GM04503 (cell line): ENCODE measurements around the gene SPOCK2.

ENCODE experiments used
- DNase-seq: peaks from one replicate; pipeline ENCODE4 v3.0.0-alpha.2; 2012; ENCODE audit warnings: low read depth

Gene SPOCK2

GRCh38 chr10:72087392-72087968 is 871 bp downstream of the SPOCK2 start:
- DNase-seq, result no peak

DNA sequence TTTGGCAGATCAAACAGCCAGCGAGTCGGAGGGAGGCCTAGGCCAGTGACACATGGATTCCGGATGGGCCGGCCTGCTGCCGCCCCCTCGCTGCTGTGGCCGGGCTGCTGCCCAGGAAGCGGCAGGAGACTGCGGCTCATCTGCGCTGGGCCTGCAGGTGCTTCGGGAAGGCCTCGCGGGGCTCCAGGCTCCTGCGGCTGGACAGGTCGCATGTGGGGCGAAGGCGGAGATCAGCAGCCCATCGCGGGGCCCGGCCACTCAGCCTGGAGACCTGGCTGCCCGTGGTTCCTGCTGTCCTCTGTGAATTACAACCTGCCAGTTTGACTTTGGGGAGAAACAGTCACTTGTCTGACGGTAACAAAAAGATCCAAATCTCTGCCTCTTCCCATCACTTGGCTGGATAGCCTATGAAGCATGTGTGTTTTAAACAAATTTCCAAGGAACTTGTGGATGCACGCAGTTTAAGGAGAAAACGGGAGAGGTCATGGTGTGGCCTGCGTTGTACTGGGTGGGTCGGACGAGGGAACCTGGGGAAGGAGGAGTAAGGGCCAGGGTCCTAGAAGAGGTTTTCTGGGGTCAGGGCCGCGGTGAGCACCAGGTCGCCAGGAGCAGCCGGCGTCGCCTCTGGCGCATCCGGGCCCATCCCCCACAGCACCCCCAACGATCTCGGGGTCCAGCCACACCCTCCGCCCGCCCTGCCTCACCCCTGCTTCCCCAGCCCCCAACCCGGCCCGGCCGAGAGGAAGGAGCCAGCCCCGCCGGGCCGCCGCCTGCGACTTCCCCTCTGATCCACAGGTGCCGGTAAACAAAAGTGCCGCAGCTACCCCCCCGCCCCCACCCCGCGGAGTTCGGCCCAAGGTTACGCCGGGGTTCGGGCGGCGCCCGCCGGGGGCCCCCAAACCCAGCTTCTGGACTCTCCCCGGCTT is 1.6 kb downstream of the SPOCK2 start:
- no peak for DNase-seq

- DNase-seq, result no peak
Observed at GRCh38 chr10:72085864-72086465, 2.4 kb downstream of the SPOCK2 start.

- DNase-seq, result no peak
Observed at GRCh38 chr10:72085166-72085565, 3.2 kb downstream of the SPOCK2 start.

GRCh38 chr10:72083790-72084459 is 4.4 kb downstream of the SPOCK2 start:
- no peak for DNase-seq

DNA sequence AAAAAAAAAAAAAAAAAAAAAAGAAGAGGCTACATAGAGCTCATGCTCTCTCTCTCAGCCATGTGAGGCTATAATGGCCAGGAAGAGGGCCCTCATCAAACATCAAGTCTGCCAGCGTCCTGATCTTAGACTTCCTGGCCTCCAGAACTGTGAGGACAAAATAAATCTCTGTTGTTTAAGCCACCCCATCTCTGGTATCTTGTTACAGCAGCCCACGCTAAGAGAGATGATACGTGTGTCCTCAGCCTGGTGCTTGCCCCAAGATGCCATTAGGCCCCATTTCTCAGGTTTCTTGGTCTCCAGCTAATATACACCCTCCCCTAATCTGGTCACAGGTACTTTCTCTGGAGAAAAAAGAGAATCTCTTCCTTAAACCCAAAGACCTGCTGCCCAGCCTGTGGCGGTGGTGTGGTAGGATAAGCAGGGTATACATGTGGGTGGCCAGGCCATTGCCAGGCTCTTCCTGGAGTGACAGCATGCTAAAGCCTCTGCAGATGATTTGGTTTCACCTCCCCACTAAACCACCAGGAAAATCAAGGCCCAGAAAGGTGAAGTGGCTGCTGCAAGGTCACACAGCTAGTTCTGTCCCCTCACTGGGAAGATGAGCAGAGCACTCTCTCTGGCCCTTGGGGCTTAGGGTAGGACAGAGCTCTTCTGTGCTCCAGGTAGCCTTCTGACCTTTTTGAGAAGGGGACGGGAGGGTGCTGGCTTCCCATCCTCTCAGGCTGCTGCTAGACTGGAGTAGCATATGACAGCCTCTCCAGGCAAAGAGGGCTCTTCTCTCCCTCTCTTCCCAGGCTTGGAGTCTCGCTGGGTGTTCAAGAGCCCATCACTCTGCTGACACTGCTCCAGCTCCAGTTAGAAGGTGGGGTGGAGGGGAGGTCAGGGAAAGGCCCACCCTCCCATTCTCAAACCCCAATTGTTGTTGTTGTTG is 5.2 kb downstream of the SPOCK2 start:
- no peak for DNase-seq

- no peak for DNase-seq
Observed at GRCh38 chr10:72081772-72082590, 6.4 kb downstream of the SPOCK2 start.

- no peak for DNase-seq
Observed at GRCh38 chr10:72081210-72081609, 7.1 kb downstream of the SPOCK2 start.

DNA sequence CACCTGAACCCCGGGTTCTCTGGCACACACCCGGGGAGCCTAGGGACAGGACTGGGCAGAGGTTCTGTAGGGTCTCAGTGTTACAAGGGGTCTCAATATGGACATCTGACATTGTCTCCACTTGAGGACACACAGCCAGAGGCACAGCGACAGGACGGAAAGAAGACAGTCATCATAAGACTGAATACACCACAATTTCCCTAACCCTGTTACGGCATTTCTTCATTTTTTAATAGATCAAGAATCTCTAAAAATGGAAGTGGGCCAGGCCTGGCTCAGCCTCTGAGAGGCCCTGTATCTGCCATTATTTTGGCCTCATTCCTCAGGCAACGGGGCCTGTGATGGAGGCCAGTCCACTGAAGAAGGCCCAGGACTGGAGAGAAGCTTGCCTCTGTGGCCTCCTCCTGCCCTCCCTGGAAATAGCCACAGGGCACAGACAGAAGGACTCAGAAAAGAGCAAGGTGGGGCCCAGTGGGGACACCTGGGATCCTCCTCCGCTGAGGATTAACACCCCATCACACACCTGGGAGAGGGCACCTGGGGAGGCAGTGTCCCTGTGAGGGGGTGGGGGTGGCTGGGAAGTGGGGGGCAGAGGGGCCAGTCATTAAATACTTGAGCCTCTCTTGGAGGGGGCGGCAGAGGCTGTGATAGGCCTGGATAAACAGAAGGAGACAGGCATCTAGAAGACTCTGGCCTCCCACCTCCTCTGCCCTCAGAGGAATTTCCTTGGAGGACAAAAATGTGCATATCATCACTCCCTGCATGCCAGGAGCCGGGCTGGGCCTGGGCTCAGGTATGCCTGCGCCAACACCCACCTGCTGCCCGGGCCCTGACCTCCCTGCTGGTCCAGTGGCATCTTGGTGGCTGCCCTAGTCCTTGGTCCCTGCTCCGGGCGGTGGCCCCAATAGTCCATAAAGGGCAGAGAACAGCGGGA is 8.0 kb downstream of the SPOCK2 start:
- DNase-seq, result no peak

GRCh38 chr10:72079356-72079755 is 9.0 kb downstream of the SPOCK2 start:
- no peak for DNase-seq

GRCh38 chr10:72077275-72077990 is 10.9 kb downstream of the SPOCK2 start:
- no peak for DNase-seq

DNA sequence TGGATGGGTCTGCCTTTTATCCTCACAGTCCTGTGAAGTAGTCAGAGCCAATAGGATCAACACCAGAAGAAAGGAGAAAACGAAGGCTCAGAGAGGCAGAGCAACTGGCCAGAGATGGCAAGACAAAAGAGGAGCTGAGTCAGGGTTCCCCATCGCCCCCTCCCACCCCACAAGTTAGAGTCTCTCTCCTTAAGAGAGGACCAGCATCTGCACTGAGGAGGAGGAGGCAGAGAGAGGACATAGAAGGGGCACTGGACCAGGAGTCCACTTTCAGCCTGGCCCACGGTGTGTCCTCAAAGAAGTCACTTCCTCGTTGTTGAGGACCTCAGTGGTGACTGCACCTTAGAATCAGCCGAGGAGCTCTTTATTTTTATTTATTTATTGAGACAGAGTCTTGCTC is 11.6 kb downstream of the SPOCK2 start:
- DNase-seq, result no peak

GRCh38 chr10:72075376-72076115 is 12.8 kb downstream of the SPOCK2 start:
- DNase-seq, result no peak

DNA sequence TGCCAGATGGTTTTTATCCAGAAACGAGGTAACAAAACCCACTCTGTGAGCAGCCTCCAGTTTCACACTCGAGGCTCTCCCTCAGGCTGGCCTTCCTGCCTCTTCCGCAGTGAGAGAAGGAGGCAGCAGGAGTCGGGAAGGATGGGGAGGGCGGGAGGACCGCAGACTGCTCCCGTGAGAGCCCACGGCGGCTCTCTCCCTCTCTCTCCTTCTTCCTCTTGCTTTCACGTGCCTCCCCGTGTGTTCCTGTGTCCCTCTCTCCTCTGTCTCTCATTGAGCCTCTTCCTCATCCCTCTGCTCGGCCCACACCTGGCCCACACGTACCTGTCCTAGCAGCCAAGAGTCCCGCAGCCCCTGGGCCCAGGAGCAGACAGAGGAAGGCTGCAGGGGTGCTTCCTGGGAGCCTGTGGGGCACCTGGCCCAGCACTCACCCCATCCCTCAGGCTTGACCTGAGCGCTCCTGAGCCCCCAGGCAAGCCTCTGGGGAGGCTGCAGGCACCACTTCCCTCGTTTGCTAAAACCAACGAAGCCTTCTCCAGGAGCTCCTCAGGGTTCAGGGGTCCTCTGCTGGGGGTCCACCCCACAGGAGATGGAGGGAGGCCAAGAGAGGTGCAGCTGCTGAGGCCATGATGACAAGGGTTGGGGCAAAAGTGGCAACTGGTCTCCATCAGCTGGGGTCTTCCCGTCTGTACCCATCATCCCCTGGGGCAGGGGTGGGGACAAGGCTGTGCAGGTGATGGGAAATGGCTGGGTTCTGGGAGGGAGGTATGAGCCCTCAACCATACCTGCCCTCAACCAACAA is 13.6 kb downstream of the SPOCK2 start:
- DNase-seq, result no peak

DNA sequence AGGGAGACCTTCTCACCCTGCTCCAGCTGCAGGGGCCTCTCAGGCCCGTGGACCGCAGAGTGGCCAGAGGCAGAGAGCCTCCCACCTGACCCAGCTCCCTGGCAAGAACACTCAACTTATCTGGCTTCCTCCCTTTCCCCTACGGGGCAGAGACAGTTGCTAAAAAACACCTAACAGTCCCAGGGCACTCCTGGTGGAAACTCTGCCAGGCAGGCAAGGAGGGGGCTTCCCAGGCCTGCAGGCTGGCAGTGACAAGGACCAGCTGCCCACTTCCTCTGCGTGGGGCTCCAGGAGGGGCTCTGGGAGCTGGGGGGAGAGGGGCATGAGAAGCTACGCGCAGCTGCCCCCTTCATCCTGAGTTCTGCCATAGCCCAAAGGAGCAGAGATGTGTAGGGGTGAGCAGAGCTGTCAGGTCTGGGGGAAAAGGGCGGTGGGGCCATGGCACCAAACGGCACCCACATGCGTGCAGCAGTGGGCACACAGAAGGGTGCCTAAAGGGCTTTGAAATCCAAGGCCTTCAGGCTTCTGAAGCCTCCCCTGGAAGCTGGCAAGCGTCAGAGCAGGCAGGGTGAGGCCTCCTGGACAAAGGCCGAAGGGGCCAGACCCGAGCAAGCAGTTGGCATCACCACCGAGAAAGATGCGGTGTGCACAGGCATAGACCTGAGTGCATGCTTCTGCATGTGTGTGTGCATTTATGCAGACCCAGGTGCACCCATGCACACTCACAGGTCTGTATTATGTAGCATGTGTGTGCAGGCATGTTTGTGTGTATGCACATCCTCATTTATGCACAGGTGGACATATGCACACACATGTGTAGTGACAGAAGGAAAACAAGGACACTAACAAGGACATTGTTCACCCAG is 14.4 kb downstream of the SPOCK2 start:
- DNase-seq, result no peak

- DNase-seq, result no peak
Observed at GRCh38 chr10:72072639-72073038, 15.7 kb downstream of the SPOCK2 start.
